Upper lobe of right lung (tissue), 1 donor: ENCODE data around the gene ALOX12B. TPM values are rescaled to one million over a fixed set of nuclear protein-coding genes. Genes with fewer than 3 reads are reported as not detected.
A peak's percentile ranks its signal among the peaks of the same experiment; 100 is the strongest.

Experiments
- ATAC-seq: fragments of 200-7000 bp; cut with Tn5 transposase; one replicate; pipeline ENCODE4 v1.9.1; 2020; ENCODE audit warnings: mild to moderate bottlenecking, moderate library complexity
- DNase-seq: peaks from one replicate; pipeline ENCODE4 v3.0.0-alpha.2; 2020
- H3K27ac ChIP-seq: fragments of 200-600 bp; one replicate; pipeline ENCODE4 v1.8.0; 2022
- H3K27me3 ChIP-seq: fragments of 200-600 bp; one replicate; pipeline ENCODE4 v1.8.0; 2022; ENCODE audit warnings: mild to moderate bottlenecking
- H3K36me3 ChIP-seq: fragments of 200-600 bp; one replicate; pipeline ENCODE4 v1.8.0; 2022
- H3K4me1 ChIP-seq: fragments of 200-600 bp; one replicate; pipeline ENCODE4 v1.8.0; 2022
- H3K4me3 ChIP-seq: fragments of 200-600 bp; one replicate; pipeline ENCODE4 v1.8.0; 2022; ENCODE audit warnings: mild to moderate bottlenecking
- H3K9me3 ChIP-seq: fragments of 200-600 bp; one replicate; pipeline ENCODE4 v1.8.0; 2022
- intact Hi-C: fragments of 100-400 bp; cut with DNase I; formaldehyde crosslinking; loops from one replicate; pipeline ENCODE4 v1.11.0; 2022
- total RNA-seq: library from RNA; stranded (reverse); fragmentation: NEBNext Ultra II Directional; extraction: Animal tissue kit (Norgen Biotek cat#: 25700); gene quantifications from one replicate; pipeline ENCODE4 v1.2.1, GENCODE V29; 2021
- TF ChIP-seq, protein P1 (sequence below): fragments of 200-600 bp; IDR thresholded peaks from one replicate; pipeline ENCODE4 v1.8.0; 2022; ENCODE audit warnings: antibody characterized with exemption
- donor health status: DM: no; HTN: yes; CAD: no; lungs with severe emphysema.

Gene ALOX12B
- total RNA-seq, 1 donor from 2014 or later, result not detected

GRCh38 chr17:8126491-8127066, 39.1 kb upstream of the ALOX12B start:
- peak overlapping the region; percentile 64 for H3K4me3 ChIP-seq
- DNase-seq, result peak; percentile 74
- peaks cover 30% of the 10 kb centered on the region for H3K27me3 ChIP-seq
- peaks cover 49% of the 10 kb centered on the region for H3K4me1 ChIP-seq
- no peaks in the 10 kb centered on the region for H3K9me3 ChIP-seq
- no peak overlapping the region for H3K27ac ChIP-seq
- ATAC-seq, result peak; percentile 65
- TF ChIP-seq, protein P1, sequence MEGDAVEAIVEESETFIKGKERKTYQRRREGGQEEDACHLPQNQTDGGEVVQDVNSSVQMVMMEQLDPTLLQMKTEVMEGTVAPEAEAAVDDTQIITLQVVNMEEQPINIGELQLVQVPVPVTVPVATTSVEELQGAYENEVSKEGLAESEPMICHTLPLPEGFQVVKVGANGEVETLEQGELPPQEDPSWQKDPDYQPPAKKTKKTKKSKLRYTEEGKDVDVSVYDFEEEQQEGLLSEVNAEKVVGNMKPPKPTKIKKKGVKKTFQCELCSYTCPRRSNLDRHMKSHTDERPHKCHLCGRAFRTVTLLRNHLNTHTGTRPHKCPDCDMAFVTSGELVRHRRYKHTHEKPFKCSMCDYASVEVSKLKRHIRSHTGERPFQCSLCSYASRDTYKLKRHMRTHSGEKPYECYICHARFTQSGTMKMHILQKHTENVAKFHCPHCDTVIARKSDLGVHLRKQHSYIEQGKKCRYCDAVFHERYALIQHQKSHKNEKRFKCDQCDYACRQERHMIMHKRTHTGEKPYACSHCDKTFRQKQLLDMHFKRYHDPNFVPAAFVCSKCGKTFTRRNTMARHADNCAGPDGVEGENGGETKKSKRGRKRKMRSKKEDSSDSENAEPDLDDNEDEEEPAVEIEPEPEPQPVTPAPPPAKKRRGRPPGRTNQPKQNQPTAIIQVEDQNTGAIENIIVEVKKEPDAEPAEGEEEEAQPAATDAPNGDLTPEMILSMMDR, result no peak
- intact Hi-C loops, result no loop called here
- no peaks in the 10 kb centered on the region for H3K36me3 ChIP-seq

- H3K4me1 ChIP-seq, result peaks cover 54% of the 10 kb centered on the region
- ATAC-seq (no peak), DNase-seq (no peak)
- peak overlapping the region; percentile 64 for H3K4me3 ChIP-seq
- H3K27me3 ChIP-seq, result peaks cover 30% of the 10 kb centered on the region
- intact Hi-C loops, result no loop called here
- no peak overlapping the region for H3K27ac ChIP-seq
- TF ChIP-seq, protein P1, result no peak
- H3K36me3 ChIP-seq, result no peaks in the 10 kb centered on the region
- H3K9me3 ChIP-seq, result no peaks in the 10 kb centered on the region
These were observed 38.5 kb upstream of the ALOX12B start for GRCh38 chr17:8125947-8126490.

DNA sequence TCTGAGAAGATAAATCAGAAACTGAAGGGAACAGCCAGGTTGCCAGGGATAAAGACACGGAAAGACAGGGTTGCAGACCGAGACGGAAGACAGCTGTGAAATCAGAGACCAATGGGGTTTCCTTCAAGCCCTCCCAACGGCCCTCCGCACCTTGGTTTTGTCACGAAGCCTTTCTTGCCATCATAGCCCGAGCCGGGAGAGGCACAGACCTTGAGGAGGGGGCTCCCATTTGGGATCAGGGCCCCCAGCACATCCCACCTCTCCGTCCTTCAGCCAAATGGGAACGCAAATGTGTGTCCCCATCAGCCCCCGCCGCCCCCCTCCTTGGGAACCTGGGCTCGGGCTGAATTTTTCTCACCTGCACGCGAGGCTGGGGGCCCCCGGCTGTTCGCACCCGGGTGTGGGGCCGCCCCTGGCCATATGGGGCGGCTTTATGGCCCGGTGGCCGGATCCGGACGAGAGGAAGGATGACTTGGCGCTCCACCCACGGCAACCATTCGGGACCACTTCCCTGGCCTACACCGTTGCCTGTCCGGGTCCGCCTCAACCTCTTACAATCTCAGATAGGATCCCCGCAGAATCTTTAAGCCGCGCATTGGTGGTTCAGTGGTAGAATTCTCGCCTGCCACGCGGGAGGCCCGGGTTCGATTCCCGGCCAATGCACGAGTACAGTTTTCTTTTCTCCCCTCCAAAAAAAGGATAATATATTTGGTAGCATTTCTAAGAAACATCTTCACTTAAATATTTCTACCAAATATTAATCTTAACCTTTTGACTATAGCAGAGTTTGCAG, 37.8 kb upstream of the ALOX12B start:
- intact Hi-C loops, result no loop called here
- no peak overlapping the region for H3K27ac ChIP-seq
- peak overlapping the region; percentile 64 for H3K4me3 ChIP-seq
- TF ChIP-seq, protein P1, result no peak
- H3K36me3 ChIP-seq, result no peaks in the 10 kb centered on the region
- DNase-seq (peak; percentile 82), ATAC-seq (peak; percentile 56)
- peaks cover 61% of the 10 kb centered on the region for H3K4me1 ChIP-seq
- H3K9me3 ChIP-seq, result no peaks in the 10 kb centered on the region
- H3K27me3 ChIP-seq, result peaks cover 30% of the 10 kb centered on the region

DNA sequence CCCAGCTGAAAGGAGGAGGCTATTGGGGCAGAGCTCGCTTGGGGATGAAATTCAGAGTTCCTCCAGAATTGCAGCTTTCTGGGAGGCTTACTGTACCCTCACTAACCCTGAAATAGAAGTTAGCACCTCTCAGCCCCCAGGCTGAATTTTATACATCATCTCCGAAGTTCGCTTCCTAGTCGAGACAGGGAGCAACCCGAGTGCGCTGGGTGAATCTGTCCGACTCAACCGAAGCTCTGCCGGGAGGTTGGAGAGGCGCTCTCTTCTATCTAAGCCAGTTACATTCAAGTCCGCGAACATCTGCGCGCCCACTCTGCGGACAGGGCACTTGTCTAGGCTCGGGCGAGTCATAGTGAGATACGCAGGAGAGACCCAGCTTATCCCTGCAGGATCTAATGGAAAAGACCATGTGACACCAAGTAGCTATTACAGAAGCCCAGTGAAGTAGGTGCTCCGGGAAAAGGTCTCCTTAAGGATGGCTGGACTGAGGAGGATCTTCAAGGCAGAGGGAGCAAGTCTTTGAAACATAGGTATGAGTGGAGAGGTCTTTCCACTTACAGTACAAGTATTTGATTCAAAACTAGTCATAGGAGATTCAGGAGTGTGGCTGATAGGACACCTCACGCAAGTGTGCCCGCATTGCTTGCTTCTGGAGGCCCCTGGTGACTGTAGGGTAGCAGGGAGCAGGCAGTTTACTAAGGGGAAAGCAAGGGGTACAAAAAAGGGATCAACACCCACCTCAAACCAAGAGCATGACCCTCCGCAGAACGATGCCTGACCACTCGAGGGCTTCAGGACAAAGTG, 37.0 kb upstream of the ALOX12B start:
- DNase-seq, result no peak
- Histone ChIP-seq H3K36me3 (no peaks in the 10 kb centered on the region), H3K27me3 (peaks cover 27% of the 10 kb centered on the region), H3K9me3 (no peaks in the 10 kb centered on the region), H3K4me1 (peaks cover 66% of the 10 kb centered on the region), H3K27ac (no peak overlapping the region), H3K4me3 (peak overlapping the region; percentile 67)
- intact Hi-C loops, result loop anchor here (5.0 kb wide), 1 partner anchor 63 kb away; no protein-coding TSS in a partner anchor
- TF ChIP-seq, protein P1, result no peak
- ATAC-seq, result no peak

- peak within 1 kb of the TSS; percentile 67 for H3K4me3 ChIP-seq
- intact Hi-C loops, result loop anchor here (5.0 kb wide), 1 partner anchor 63 kb away; no protein-coding TSS in a partner anchor
- H3K36me3 ChIP-seq, result no peaks in the 10 kb centered on the region
- ATAC-seq, result no peak
- H3K4me1 ChIP-seq, result peaks cover 66% of the 10 kb centered on the region
- H3K27me3 ChIP-seq, result peaks cover 22% of the 10 kb centered on the region
- H3K27ac ChIP-seq, result no peak within 1 kb of the TSS
- TF ChIP-seq, protein P1, result no peak
- DNase-seq, result no peak
- H3K9me3 ChIP-seq, result no peaks in the 10 kb centered on the region
These were observed 36.3 kb upstream of the ALOX12B start, which contains the start of gene HES7 for GRCh38 chr17:8123695-8124349. Gene HES7, minus strand, starts transcription at chr17:8124106. Its CDS starts 22 bp downstream, at chr17:8124084.
